K562 (cell line): ENCODE results near the gene SDHAF4.

ENCODE experiments used
- BRCA1 ChIP-seq, 2 experiments: fragments of 450-650 bp in 1 of 2; sonication (generic) in 1 of 2; formaldehyde crosslinking in 1 of 2; IDR thresholded peaks; 2 replicates each; pipeline versions ENCODE4 v1.5.0 to v1.6.1; 2017 to 2020; ENCODE audit warnings: mild to moderate bottlenecking in 1 of 2, missing genetic modification reagents in 1 of 2
- CEBPB ChIP-seq: fragments of 450-650 bp; IDR thresholded peaks from 2 replicates; pipeline ENCODE4 v1.6.1; 2016; ENCODE audit warnings: missing genetic modification characterization, missing compliant biosample characterization
- CTCF ChIP-seq, 3 experiments: IDR thresholded peaks in 2 of 3; conservative IDR thresholded peaks in 1 of 3; 2 replicates each; pipeline ENCODE4 v1.5.1; 2011 to 2012; ENCODE audit warnings: low read length in 3 of 3, mild to moderate bottlenecking in 3 of 3, control low read depth in 2 of 3, improper control_type of control experiment in 1 of 3, inconsistent platforms in 1 of 3, low read depth in 1 of 3, mixed read lengths in 1 of 3, moderate library complexity in 1 of 3; ENCODE audit not compliant: insufficient read depth in 2 of 3
- EP300 ChIP-seq: IDR thresholded peaks from 2 replicates; pipeline ENCODE4 v1.6.1; 2012; ENCODE audit warnings: low read length, improper control_type of control experiment
- ESRRA ChIP-seq: fragments of 450-650 bp; IDR thresholded peaks from 2 replicates; pipeline ENCODE4 v1.6.1; 2014; ENCODE audit warnings: low read depth, mild to moderate bottlenecking, moderate library complexity, borderline replicate concordance
- GATA2 ChIP-seq: sonication (generic); formaldehyde crosslinking; IDR thresholded peaks from 2 replicates; pipeline ENCODE4 v1.4.0; 2020; ENCODE audit warnings: mild to moderate bottlenecking, missing genetic modification reagents
- MXI1 ChIP-seq: IDR thresholded peaks from 2 replicates; pipeline ENCODE4 v1.6.1; 2011; ENCODE audit warnings: low read depth, mild to moderate bottlenecking, improper control_type of control experiment, low read length
- POLR2AphosphoS5 ChIP-seq: IDR thresholded peaks from 2 replicates; pipeline ENCODE4 v1.6.1; 2011; ENCODE audit warnings: mild to moderate bottlenecking, low read depth, low read length, moderate library complexity; ENCODE audit not compliant: control insufficient read depth, insufficient read depth
- PTRF ChIP-seq: fragments of 450-650 bp; IDR thresholded peaks from 2 replicates; pipeline ENCODE4 v1.6.1; 2016; ENCODE audit warnings: mild to moderate bottlenecking, missing genetic modification characterization, missing compliant biosample characterization
- REST ChIP-seq, 2 experiments: fragments of 450-650 bp; formaldehyde crosslinking in 1 of 2; IDR thresholded peaks; 2 replicates each; pipeline versions ENCODE4 v1.4.0 to v1.6.1; 2014 to 2020; ENCODE audit warnings: mild to moderate bottlenecking in 2 of 2, borderline replicate concordance in 1 of 2, low read depth in 1 of 2
- SP2 ChIP-seq: IDR thresholded peaks from 2 replicates; pipeline ENCODE4 v1.6.1; 2011; ENCODE audit warnings: mild to moderate bottlenecking, low read depth, low read length, moderate library complexity; ENCODE audit not compliant: poor library complexity, severe bottlenecking; ENCODE audit errors: extremely low read depth
- ZKSCAN1 ChIP-seq: fragments of 150-350 bp; IDR thresholded peaks from 2 replicates; pipeline ENCODE4 v1.6.1; 2016; ENCODE audit warnings: low read depth, low read length
- ZNF274 ChIP-seq: IDR thresholded peaks from 2 replicates; pipeline ENCODE4 v1.6.1; 2011; ENCODE audit warnings: low read depth, mild to moderate bottlenecking, low read length, moderate library complexity, borderline replicate concordance
- ZNF324 ChIP-seq: fragments of 250-450 bp; sonication (Bioruptor Pico); IDR thresholded peaks from 2 replicates; pipeline ENCODE4 v1.4.0; 2020; ENCODE audit warnings: mild to moderate bottlenecking

GRCh38 chr6:70531133-70531532, 35.6 kb upstream of the SDHAF4 start:
- TF ChIP-seq GATA2 (CRISPR knock-in tag) (no peak), REST (IDR thresholded peaks at IDR 0.05; ENCODE audit: borderline replicate concordance) (no peak), REST (CRISPR knock-in tag; IDR thresholded peaks at IDR 0.05; ENCODE audit: low read depth) (no peak), BRCA1 (IDR thresholded peaks at IDR 0.05) (no peak), BRCA1 (CRISPR knock-in tag; IDR thresholded peaks at IDR 0.05) (no peak), POLR2AphosphoS5 (no peak), SP2 (no peak), CTCF (IDR thresholded peaks at IDR 0.05 in 2 of 3, conservative IDR thresholded peaks at IDR 0.05 in 1 of 3; ENCODE audit: insufficient read depth in 2 of 3, low read depth in 1 of 3, low read length in 3 of 3) (no peak), ZKSCAN1 (no peak), ESRRA (no peak), ZNF324 (CRISPR knock-in tag) (no peak), EP300 (no peak), MXI1 (no peak), CEBPB (no peak), ZNF274 (no peak), PTRF (tag) (no peak)
